22Rv1 (cell line): ENCODE measurements around the gene SWI5.

Experiments used
- CTCF ChIP-seq: fragments of 450-650 bp; IDR thresholded peaks from 2 replicates; pipeline ENCODE4 v1.5.1; 2017; ENCODE audit warnings: mild to moderate bottlenecking
- ZFX ChIP-seq: fragments of 450-650 bp; IDR thresholded peaks from 2 replicates; pipeline ENCODE4 v1.6.1; 2017; ENCODE audit warnings: antibody characterized with exemption, borderline replicate concordance

GRCh38 chr9:128292009-128292408 lies 15.9 kb downstream of the SWI5 start:
- TF ChIP-seq CTCF (no peak), ZFX (no peak)
